ENCODE measurements around the gene TFAP2E. TPM values are rescaled to one million over a fixed set of nuclear protein-coding genes. Genes with fewer than 3 reads are reported as not detected.

Gene TFAP2E
- total RNA-seq, 2 donors from 2014 or later = 0.62 to 0.66 TPM

- Mint-ChIP-seq H3K4me3 (no peak overlapping the region), H3K9me3 (peaks cover 26% of the 10 kb centered on the region), H3K27me3 (ENCODE audit: insufficient read depth) (no peaks in the 10 kb centered on the region), H3K4me1 (peaks cover 44% of the 10 kb centered on the region), H3K27ac (peak overlapping the region; percentile 34), H3K36me3 (ENCODE audit: low read depth) (peaks cover 42% of the 10 kb centered on the region)
- no peaks in the 10 kb centered on the region for H3K27me3 ChIP-seq (ENCODE audit: control insufficient read depth, insufficient read depth, low read length, poor library complexity, severe bottlenecking)
- H3K36me3 ChIP-seq (ENCODE audit: control insufficient read depth, insufficient read depth, low read length) = peaks cover 41% of the 10 kb centered on the region
- TF ChIP-seq CTCF (conservative IDR thresholded peaks at IDR 0.05) = no peak
- no peak overlapping the region for H3K27ac ChIP-seq (ENCODE audit: low read depth, low read length)
- H3K4me3 ChIP-seq (ENCODE audit: low read length) = no peak overlapping the region
- peaks cover 47% of the 10 kb centered on the region for H3K9me3 ChIP-seq (ENCODE audit: control insufficient read depth, low read length)
- 39% methylated on average over 1 of the region's 1 CpG; no CpG with 5 or more reads in 1 of the 2 experiments for WGBS, 2 experiments (ENCODE audit: insufficient coverage in 1 of 2, insufficient read length in 1 of 2)
- peaks cover 6% of the 10 kb centered on the region for H3K4me1 ChIP-seq (ENCODE audit: control insufficient read depth, insufficient read depth, low read length)
- H3K9ac ChIP-seq (ENCODE audit: extremely low read depth, low read length, poor library complexity, severe bottlenecking) = no peak overlapping the region
- peak; percentile 56 for DNase-seq
These were observed 39.5 kb upstream of the TFAP2E start for GRCh38 chr1:35533586-35533985.

GRCh38 chr1:35535243-35535642 is 37.9 kb upstream of the TFAP2E start:
- H3K9me3 Mint-ChIP-seq = peaks cover 10% of the 10 kb centered on the region
- no peak overlapping the region for H3K9ac ChIP-seq (ENCODE audit: extremely low read depth, low read length, poor library complexity, severe bottlenecking)
- no peak overlapping the region for H3K4me3 Mint-ChIP-seq
- H3K36me3 ChIP-seq (ENCODE audit: control insufficient read depth, insufficient read depth, low read length) = peaks cover 32% of the 10 kb centered on the region
- peaks cover 30% of the 10 kb centered on the region for H3K9me3 ChIP-seq (ENCODE audit: control insufficient read depth, low read length)
- peaks cover 59% of the 10 kb centered on the region for H3K4me1 Mint-ChIP-seq
- no peaks in the 10 kb centered on the region for H3K27me3 ChIP-seq (ENCODE audit: control insufficient read depth, insufficient read depth, low read length, poor library complexity, severe bottlenecking)
- H3K27me3 Mint-ChIP-seq (ENCODE audit: insufficient read depth) = no peaks in the 10 kb centered on the region
- no peak overlapping the region for H3K27ac ChIP-seq (ENCODE audit: low read depth, low read length)
- TF ChIP-seq CTCF (conservative IDR thresholded peaks at IDR 0.05) = no peak
- peaks cover 6% of the 10 kb centered on the region for H3K4me1 ChIP-seq (ENCODE audit: control insufficient read depth, insufficient read depth, low read length)
- no peak for DNase-seq
- H3K27ac Mint-ChIP-seq = peak overlapping the region; percentile 14
- peaks cover 35% of the 10 kb centered on the region for H3K36me3 Mint-ChIP-seq (ENCODE audit: low read depth)
- H3K4me3 ChIP-seq (ENCODE audit: low read length) = no peak overlapping the region

- no peak overlapping the region for H3K27ac ChIP-seq (ENCODE audit: low read depth, low read length)
- Mint-ChIP-seq H3K27ac (peak overlapping the region; percentile 55), H3K4me1 (peaks cover 59% of the 10 kb centered on the region), H3K27me3 (ENCODE audit: insufficient read depth) (no peaks in the 10 kb centered on the region), H3K36me3 (ENCODE audit: low read depth) (peaks cover 27% of the 10 kb centered on the region), H3K4me3 (no peak overlapping the region), H3K9me3 (peaks cover 1% of the 10 kb centered on the region)
- H3K4me3 ChIP-seq (ENCODE audit: low read length) = no peak overlapping the region
- TF ChIP-seq CTCF (conservative IDR thresholded peaks at IDR 0.05) = no peak
- peaks cover 25% of the 10 kb centered on the region for H3K36me3 ChIP-seq (ENCODE audit: control insufficient read depth, insufficient read depth, low read length)
- H3K9ac ChIP-seq (ENCODE audit: extremely low read depth, low read length, poor library complexity, severe bottlenecking) = no peak overlapping the region
- no peaks in the 10 kb centered on the region for H3K27me3 ChIP-seq (ENCODE audit: control insufficient read depth, insufficient read depth, low read length, poor library complexity, severe bottlenecking)
- peaks cover 6% of the 10 kb centered on the region for H3K4me1 ChIP-seq (ENCODE audit: control insufficient read depth, insufficient read depth, low read length)
- 80 to 100% methylated on average over 1 to 2 of the region's 2 CpGs for WGBS, 2 experiments (ENCODE audit: insufficient coverage in 1 of 2, insufficient read length in 1 of 2)
- no peak for DNase-seq
- peaks cover 16% of the 10 kb centered on the region for H3K9me3 ChIP-seq (ENCODE audit: control insufficient read depth, low read length)
These were observed 36.5 kb upstream of the TFAP2E start for GRCh38 chr1:35536556-35537162.
